ENCODE data around the gene VCP.

The VCP gene

DNA sequence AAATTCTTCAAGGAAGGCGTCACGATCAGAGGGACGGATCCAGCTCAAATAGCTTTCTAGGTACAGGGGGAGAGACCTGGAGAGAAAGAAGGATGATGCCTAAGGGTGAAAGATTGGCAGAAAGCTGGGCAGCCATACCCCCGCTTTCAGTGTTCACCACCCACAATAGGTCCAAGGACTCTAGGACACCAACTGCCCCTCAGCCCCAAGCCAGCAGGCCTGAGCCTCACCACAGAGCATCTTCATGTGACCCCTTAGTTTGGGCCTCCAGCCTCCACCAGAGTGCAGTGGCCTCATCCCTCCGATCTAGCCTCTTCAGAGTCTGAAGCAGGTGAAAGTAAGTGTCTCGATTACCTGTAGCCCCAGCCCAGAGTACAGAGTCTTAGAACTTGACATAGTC, 1.7 kb upstream of the VCP start:
- peaks cover 6% of the 10 kb centered on the region; the same call in 1 of the 2 replicates for H3K36me3 ChIP-seq (ENCODE audit: insufficient read depth, low read length)
- peaks cover 10% of the 10 kb centered on the region for H3F3A ChIP-seq (ENCODE audit: low read depth)
- H3K9me2 ChIP-seq (replicated peaks; ENCODE audit: low read depth, low read length): no peaks in the 10 kb centered on the region
- peaks cover 66% of the 10 kb centered on the region for H3K79me2 ChIP-seq (ENCODE audit: insufficient read depth, low read length)
- H3K9ac ChIP-seq (ENCODE audit: low read depth, low read length, poor library complexity, severe bottlenecking): no peak overlapping the region
- H3K4me3 ChIP-seq (ENCODE audit: low read length, poor library complexity, severe bottlenecking): no peak overlapping the region
- H3K27me3 ChIP-seq (ENCODE audit: insufficient read depth, low read length, poor library complexity, severe bottlenecking): no peaks in the 10 kb centered on the region
- H3K9me3 ChIP-seq (ENCODE audit: insufficient read depth, low read depth, low read length): no peaks in the 10 kb centered on the region
- peaks cover 54% of the 10 kb centered on the region for H3K4me1 ChIP-seq (ENCODE audit: insufficient read depth, low read length, poor library complexity, severe bottlenecking)
- H4K20me1 ChIP-seq (ENCODE audit: insufficient read depth, low read length, poor library complexity, severe bottlenecking): peaks cover 42% of the 10 kb centered on the region
- no peak overlapping the region for H3K4me2 ChIP-seq (ENCODE audit: low read depth, low read length, poor library complexity, severe bottlenecking)
- TF ChIP-seq, protein P1, sequence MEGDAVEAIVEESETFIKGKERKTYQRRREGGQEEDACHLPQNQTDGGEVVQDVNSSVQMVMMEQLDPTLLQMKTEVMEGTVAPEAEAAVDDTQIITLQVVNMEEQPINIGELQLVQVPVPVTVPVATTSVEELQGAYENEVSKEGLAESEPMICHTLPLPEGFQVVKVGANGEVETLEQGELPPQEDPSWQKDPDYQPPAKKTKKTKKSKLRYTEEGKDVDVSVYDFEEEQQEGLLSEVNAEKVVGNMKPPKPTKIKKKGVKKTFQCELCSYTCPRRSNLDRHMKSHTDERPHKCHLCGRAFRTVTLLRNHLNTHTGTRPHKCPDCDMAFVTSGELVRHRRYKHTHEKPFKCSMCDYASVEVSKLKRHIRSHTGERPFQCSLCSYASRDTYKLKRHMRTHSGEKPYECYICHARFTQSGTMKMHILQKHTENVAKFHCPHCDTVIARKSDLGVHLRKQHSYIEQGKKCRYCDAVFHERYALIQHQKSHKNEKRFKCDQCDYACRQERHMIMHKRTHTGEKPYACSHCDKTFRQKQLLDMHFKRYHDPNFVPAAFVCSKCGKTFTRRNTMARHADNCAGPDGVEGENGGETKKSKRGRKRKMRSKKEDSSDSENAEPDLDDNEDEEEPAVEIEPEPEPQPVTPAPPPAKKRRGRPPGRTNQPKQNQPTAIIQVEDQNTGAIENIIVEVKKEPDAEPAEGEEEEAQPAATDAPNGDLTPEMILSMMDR (conservative IDR thresholded peaks at IDR 0.05; ENCODE audit: low read length): no peak
- TF ChIP-seq EZH2phosphoT487 (IDR thresholded peaks at IDR 0.05; ENCODE audit: borderline replicate concordance): no peak
- no peak overlapping the region for H2AFZ ChIP-seq (ENCODE audit: low read length)

DNA sequence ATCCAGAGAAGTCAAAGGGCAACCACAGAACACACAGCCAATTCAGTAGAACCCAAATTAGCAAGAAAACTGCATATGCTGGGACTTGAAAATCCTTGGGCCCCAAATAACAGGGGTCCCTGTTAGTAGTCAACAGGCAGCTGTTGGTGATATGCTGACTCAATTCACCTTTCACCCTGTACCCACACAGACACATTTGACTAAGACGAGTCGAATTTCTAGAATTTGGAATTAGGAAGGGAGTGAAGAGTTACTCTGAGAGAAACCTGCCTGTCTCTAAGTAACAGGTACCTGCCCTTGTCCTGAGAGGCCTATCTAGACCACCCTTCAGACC, 821 bp upstream of the VCP start:
- Histone ChIP-seq H3K9me2 (replicated peaks; ENCODE audit: low read depth, low read length) (no peaks in the 10 kb centered on the region), H3K27me3 (ENCODE audit: insufficient read depth, low read length, poor library complexity, severe bottlenecking) (no peaks in the 10 kb centered on the region), H3K9me3 (ENCODE audit: insufficient read depth, low read depth, low read length) (no peaks in the 10 kb centered on the region), H3K4me1 (ENCODE audit: insufficient read depth, low read length, poor library complexity, severe bottlenecking) (peaks cover 55% of the 10 kb centered on the region), H3F3A (ENCODE audit: low read depth) (peaks cover 10% of the 10 kb centered on the region), H3K4me2 (ENCODE audit: low read depth, low read length, poor library complexity, severe bottlenecking) (peak overlapping the region; percentile 55), H3K9ac (ENCODE audit: low read depth, low read length, poor library complexity, severe bottlenecking) (peak overlapping the region; percentile 39), H4K20me1 (ENCODE audit: insufficient read depth, low read length, poor library complexity, severe bottlenecking) (peaks cover 45% of the 10 kb centered on the region), H3K36me3 (ENCODE audit: insufficient read depth, low read length) (peaks cover 9% of the 10 kb centered on the region; the same call in 1 of the 2 replicates), H2AFZ (ENCODE audit: low read length) (no peak overlapping the region), H3K4me3 (ENCODE audit: low read length, poor library complexity, severe bottlenecking) (peak overlapping the region; percentile 95), H3K79me2 (ENCODE audit: insufficient read depth, low read length) (peaks cover 66% of the 10 kb centered on the region)
- no peak for TF ChIP-seq EZH2phosphoT487 (IDR thresholded peaks at IDR 0.05; ENCODE audit: borderline replicate concordance)
- TF ChIP-seq, protein P1 (conservative IDR thresholded peaks at IDR 0.05; ENCODE audit: low read length): no peak

DNA sequence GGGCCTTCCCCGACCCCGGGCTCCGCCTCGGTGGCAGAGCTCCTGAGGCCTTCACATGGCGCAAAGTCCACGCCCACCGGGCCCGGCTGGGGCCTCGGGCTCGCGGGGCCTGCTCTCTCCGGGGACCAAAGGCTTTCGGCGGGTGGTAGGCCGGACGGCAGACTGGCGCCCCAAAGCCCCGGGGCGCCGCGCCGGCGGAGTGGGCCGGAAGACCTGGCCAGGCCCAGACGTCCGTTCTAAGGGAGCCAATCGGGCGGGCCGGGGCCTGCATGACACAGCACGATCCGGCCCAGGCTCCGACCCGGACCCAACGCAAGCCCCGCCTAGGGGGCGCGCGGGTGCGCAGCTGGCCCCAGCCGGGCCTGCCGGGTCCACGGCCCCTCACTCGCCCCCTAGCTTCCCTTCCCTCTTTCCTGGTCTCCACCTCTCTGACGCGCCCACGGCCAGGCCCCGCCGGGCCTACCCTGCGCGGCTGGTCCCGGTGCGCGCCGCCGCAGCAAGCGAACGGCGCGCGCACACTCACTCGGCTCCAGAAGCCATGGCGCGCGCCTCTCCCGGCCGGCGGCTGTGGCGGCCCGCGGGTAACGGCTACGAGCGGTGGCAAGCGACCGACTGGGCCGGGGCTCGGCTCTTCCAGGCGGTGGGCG, 488 bp downstream of the VCP start:
- Histone ChIP-seq H3K4me1 (ENCODE audit: insufficient read depth, low read length, poor library complexity, severe bottlenecking) (peaks cover 53% of the 10 kb centered on the region), H3K4me2 (ENCODE audit: low read depth, low read length, poor library complexity, severe bottlenecking) (peak overlapping the region; percentile 99), H4K20me1 (ENCODE audit: insufficient read depth, low read length, poor library complexity, severe bottlenecking) (peaks cover 54% of the 10 kb centered on the region), H3K4me3 (ENCODE audit: low read length, poor library complexity, severe bottlenecking) (peak overlapping the region; percentile 95), H3K9me2 (replicated peaks; ENCODE audit: low read depth, low read length) (no peaks in the 10 kb centered on the region), H3K9me3 (ENCODE audit: insufficient read depth, low read depth, low read length) (no peaks in the 10 kb centered on the region), H2AFZ (ENCODE audit: low read length) (no peak overlapping the region), H3K36me3 (ENCODE audit: insufficient read depth, low read length) (peaks cover 22% of the 10 kb centered on the region; the same call in 1 of the 2 replicates), H3K27me3 (ENCODE audit: insufficient read depth, low read length, poor library complexity, severe bottlenecking) (no peaks in the 10 kb centered on the region), H3K9ac (ENCODE audit: low read depth, low read length, poor library complexity, severe bottlenecking) (peak overlapping the region; percentile 94), H3F3A (ENCODE audit: low read depth) (peaks cover 10% of the 10 kb centered on the region), H3K79me2 (ENCODE audit: insufficient read depth, low read length) (peaks cover 66% of the 10 kb centered on the region)
- TF ChIP-seq EZH2phosphoT487 (IDR thresholded peaks at IDR 0.05; ENCODE audit: borderline replicate concordance): no peak
- TF ChIP-seq, protein P1 (conservative IDR thresholded peaks at IDR 0.05; ENCODE audit: low read length): peak; percentile 37; the same call in 1 of the 2 replicates

All from Loucy (cell line).